IPS-NIHi7 (cell line): Measurements from ENCODE around the gene HCAR1.
"Not testable (repeated sequence)": the region's sequence is repeated elsewhere in the genome, so short reads cannot be mapped to it uniquely, and the experiment has no call there.

Experiments
- DNase-seq: peaks from one replicate; pipeline ENCODE4 v3.0.0; 2012; ENCODE audit warnings: mixed read lengths; ENCODE audit errors: extremely low spot score

The HCAR1 gene

GRCh38 chr12:122721057-122721545, 9.5 kb downstream of the HCAR1 start:
- DNase-seq: no peak

GRCh38 chr12:122716658-122717057, 14.0 kb downstream of the HCAR1 start, which contains the start of gene HCAR3:
Gene HCAR3, minus strand, starts transcription at chr12:122716811. Its CDS starts 74 bp downstream, at chr12:122716737.
- not testable (repeated sequence) for DNase-seq

DNA sequence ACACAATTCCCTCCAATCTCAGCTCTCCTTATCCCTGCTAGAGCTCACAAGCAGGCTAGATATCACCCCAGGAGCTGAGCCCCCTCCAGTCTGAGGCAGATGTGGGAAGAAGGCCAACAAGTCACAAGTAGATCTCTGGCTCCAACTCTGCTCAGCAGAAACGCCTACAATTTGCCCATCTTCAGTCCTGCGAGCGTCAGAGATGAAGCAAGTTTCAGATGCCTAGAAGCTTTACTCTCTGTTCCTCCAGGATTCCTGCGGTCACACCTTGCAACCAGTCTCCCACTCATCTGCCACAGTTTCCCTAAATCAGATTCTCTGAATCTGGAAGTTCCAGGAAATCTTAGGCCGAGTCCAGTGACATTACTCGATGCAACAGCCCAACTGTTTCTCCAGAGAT, 15.4 kb downstream of the HCAR1 start:
- not testable (repeated sequence) for DNase-seq

DNA sequence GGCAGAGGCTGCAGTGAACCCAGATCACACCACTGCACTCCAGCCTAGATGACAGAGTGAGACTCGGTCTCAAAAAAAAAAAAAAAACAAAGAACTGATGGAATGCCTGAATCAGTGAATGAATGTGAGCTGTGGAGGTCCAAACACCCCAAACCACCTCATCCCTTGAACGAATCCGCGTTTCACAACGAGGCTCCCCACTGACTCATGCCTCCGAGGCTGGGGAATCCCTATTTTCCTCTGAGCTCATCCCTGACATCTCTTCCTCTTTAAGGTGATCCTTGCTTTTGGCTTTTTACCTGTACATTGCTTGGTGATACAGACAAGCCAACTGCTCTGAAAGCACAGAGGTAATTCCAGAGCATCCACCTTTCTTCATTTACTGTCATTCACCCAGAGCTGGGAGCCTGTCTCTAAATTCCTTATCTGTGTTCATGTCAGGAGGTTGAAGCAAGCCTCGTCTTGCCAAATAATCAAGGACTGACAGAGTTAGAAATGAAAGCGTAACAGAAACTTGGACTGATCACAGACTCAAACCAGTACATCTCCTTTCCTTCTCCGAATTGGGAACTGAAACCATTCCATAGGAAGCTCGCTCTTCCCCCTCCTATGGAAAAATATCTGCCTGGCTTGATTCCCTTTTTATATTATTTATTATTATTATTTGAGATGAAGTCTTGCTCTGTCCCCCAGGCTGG, 17.0 kb downstream of the HCAR1 start:
- DNase-seq: not testable (repeated sequence)

DNA sequence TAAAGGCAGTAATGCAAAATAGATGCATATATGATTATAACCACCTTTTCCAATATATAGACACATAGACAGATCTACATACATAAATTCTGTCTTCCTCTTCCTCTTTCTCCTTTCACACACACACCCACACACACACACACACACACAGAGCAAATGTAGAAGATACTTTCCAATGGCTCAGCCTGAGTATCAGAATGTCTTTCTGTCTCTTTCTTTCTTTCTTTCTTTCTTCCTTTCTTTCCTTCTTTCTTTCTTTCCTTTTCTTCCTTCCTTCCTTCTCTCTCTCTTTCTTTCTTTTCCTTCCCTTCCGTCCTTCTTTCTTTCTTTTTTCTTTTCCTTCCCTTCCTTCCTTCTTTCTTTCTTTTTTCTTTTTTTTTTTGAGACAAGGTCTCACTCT, 19.4 kb downstream of the HCAR1 start:
- not testable (repeated sequence) for DNase-seq

DNA sequence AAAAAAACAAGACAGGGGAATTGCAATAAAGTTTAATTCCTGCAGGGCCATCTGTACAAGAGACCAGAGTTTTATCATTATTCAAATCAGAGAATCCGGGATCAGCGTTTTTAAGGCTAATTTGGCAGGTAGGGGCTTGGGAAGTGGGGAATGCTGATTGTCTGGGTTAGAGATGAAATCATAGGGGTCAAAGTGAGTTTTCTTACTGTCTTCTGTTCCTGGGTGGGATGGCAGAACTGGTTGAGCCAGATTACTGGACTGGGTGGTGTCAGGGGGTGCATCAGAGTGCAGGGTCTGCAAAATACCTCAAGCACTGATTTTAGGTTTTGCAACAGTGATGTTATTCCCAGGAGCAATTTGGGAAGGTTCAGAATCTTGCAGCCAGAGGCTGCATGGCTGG, 20.3 kb downstream of the HCAR1 start:
- DNase-seq: not testable (repeated sequence)

DNA sequence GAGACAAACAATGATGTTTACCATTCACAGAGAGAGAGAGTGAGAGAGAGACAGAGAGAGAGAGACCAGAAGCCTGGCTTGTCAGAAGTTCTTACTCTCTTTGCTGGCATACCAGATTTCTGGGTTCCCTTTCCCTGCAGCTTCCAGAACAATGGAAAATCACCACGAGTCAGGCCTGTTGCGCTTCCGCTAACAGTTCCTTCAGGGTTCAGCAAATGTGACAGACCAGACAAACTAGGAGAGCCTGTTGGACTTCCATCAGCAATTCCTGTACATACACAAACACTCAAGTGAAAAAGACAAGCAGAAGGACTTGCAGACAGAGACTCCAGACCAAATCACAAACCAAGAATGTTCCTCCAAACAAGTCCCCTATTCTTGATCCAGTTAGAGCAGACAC, 21.4 kb downstream of the HCAR1 start:
- not testable (repeated sequence) for DNase-seq

DNA sequence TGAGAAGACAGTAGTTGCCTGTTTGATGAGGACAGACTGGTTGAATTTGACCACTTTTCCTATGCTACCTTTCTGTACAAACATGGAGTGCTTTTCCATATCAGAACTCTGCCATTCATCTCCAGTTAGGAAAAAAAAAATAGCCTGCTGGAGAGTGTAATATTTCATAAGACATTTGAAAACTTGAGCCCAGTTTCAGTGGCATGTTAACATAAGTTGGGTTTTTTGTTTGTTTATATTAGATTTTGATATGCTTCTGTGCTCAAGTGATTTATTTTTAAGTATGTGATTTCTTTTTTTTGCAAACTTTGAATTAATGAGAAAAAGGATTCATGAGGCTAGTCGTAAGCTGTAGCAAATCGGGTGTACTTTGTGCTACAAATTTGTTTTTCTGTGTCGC, 26.8 kb downstream of the HCAR1 start:
- DNase-seq: not testable (repeated sequence)

- not testable (repeated sequence) for DNase-seq
Observed at GRCh38 chr12:122702890-122703611, 27.6 kb downstream of the HCAR1 start, which contains the start of gene HCAR2. Gene HCAR2, minus strand, starts transcription at chr12:122703357. Its CDS starts 74 bp downstream, at chr12:122703283.

- DNase-seq: not testable (repeated sequence)
Observed at GRCh38 chr12:122701481-122701880, 29.2 kb downstream of the HCAR1 start.

DNA sequence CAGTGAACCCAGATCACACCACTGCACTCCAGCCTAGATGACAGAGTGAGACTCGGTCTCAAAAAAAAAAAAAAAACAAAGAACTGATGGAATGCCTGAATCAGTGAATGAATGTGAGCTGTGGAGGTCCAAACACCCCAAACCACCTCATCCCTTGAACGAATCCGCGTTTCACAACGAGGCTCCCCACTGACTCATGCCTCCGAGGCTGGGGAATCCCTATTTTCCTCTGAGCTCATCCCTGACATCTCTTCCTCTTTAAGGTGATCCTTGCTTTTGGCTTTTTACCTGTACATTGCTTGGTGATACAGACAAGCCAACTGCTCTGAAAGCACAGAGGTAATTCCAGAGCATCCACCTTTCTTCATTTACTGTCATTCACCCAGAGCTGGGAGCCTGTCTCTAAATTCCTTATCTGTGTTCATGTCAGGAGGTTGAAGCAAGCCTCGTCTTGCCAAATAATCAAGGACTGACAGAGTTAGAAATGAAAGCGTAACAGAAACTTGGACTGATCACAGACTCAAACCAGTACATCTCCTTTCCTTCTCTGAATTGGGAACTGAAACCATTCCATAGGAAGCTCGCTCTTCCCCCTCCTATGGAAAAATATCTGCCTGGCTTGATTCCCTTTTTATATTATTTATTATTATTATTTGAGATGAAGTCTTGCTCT, 30.5 kb downstream of the HCAR1 start:
- DNase-seq: not testable (repeated sequence)

DNA sequence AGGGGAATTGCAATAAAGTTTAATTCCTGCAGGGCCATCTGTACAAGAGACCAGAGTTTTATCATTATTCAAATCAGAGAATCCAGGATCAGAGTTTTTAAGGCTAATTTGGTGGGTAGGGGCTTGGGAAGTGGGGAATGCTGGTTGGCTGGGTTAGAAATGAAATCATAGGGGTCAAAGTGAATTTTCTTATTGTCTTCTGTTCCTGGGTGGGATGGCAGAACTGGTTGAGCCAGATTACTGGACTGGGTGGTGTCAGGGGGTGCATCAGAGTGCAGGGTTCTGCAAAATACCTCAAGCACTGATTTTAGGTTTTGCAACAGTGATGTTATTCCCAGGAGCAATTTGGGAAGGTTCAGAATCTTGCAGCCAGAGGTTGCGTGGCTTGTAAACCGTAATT, 33.7 kb downstream of the HCAR1 start:
- not testable (repeated sequence) for DNase-seq

DNA sequence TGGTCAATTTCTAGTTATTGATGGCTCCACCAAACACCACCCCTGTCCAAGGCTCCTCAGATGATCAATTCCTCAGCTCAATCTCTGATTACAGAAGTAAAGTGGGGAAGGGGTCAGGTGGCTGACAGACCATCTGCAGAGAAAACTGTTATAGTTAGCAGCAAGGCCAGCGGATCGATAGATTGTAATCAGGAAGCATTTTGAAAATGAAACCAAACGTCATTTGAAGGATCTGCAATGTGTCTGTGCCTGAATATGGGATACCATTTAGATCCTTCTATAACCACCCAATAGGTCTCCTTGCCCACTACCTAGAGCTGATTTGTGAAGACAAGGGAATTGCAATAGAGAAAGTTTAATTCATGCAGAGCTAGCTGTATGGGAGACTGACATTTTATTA, 39.1 kb downstream of the HCAR1 start:
- DNase-seq: no peak

DNA sequence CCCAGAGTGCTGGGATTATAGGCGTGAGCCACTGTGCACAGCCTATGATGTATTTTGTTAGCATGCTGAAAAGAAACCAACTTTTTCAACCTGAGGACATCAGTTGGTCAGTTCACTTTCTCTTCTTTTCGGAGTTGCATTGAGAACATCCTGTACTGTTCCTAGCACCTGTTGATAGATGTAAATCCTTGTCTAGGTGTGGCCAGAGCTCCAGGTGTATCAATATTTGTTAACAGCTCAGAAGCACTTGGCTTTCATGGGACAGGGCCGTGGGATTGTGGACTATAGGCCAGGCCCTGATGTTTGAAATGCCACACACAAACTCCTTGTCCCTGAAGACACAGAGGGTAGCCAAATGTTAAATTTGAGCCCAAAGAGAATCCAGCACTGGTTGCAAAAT, 42.4 kb downstream of the HCAR1 start:
- no peak for DNase-seq

- no peak for DNase-seq
Observed at GRCh38 chr12:122687086-122687485, 43.6 kb downstream of the HCAR1 start.

- no peak for DNase-seq
Observed at GRCh38 chr12:122686538-122686937, 44.1 kb downstream of the HCAR1 start.

- no peak for DNase-seq
Observed at GRCh38 chr12:122684297-122684813, 46.3 kb downstream of the HCAR1 start.

DNA sequence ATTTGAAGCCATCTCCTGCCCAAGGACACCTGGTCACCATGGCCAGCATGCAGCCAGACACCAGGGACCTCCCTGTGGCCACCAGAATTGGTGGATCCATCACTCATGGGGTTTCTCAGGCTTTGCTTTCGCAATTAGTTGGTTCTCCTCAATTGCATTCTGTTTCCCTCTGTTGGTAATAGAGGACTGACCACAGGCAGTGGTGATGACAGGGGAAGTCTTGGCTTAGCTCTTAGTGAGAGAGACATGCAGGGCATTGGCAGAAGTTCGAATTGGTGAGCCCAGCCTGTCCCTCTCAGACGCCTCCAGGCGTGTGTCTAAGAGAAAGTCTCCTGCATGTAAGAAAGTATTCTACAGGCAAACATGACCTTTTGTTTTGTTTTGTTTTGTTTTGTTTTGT, 48.8 kb downstream of the HCAR1 start:
- no peak for DNase-seq

DNA sequence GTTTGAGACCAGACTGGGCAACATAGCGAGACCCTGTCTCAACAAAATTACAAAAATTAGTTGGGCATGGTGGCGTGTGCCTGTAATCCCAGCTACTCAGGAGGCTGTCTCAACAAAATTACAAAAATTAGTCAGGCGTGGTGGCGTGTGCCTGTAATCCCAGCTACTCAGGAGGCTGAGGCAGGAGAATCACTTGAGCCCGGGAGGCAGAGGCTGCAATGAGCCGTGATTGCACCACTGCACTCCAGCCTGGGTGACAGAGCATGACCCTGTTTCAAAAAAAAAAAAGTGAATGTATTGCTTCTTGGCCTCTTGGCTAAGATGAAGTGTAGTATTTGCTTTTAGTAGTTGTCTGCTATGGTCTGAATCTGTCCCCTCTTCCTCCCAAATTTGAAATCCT, 49.7 kb downstream of the HCAR1 start:
- DNase-seq: not testable (repeated sequence)

GRCh38 chr12:122676781-122677180, 53.9 kb downstream of the HCAR1 start:
- not testable (repeated sequence) for DNase-seq
